HG03159 (cell line): ENCODE results near the gene CNOT6.
A peak's percentile ranks its signal among the peaks of the same experiment; 100 is the strongest.
"Not testable (repeated sequence)": the region's sequence is repeated elsewhere in the genome, so short reads cannot be mapped to it uniquely, and the experiment has no call there.

Source experiments
- ATAC-seq: cut with Tn5 transposase; IDR thresholded peaks from one replicate; pipeline ENCODE4 v1.9.1; 2021; ENCODE audit warnings: mild to moderate bottlenecking, moderate library complexity; ENCODE audit not compliant: unreplicated experiment

Gene CNOT6

GRCh38 chr5:180515974-180516373 lies 21.8 kb downstream of the CNOT6 start:
- not testable (repeated sequence) for ATAC-seq

GRCh38 chr5:180516440-180516839 lies 22.3 kb downstream of the CNOT6 start:
- no peak for ATAC-seq

GRCh38 chr5:180519098-180519497 lies 24.9 kb downstream of the CNOT6 start:
- no peak for ATAC-seq

GRCh38 chr5:180521101-180521500 lies 26.9 kb downstream of the CNOT6 start:
- ATAC-seq: no peak

- no peak for ATAC-seq
Observed at GRCh38 chr5:180521591-180521990, 27.4 kb downstream of the CNOT6 start.

- ATAC-seq: no peak
Observed at GRCh38 chr5:180522330-180522729, 28.2 kb downstream of the CNOT6 start.

GRCh38 chr5:180523629-180524466 lies 29.7 kb downstream of the CNOT6 start:
- no peak for ATAC-seq

- ATAC-seq: no peak
Observed at GRCh38 chr5:180525399-180525798, 31.2 kb downstream of the CNOT6 start.

GRCh38 chr5:180526269-180526668 lies 32.1 kb downstream of the CNOT6 start:
- ATAC-seq: no peak

- ATAC-seq: no peak
Observed at GRCh38 chr5:180527659-180528058, 33.5 kb downstream of the CNOT6 start.

- ATAC-seq: not testable (repeated sequence)
Observed at GRCh38 chr5:180531036-180531585, 36.9 kb downstream of the CNOT6 start.

GRCh38 chr5:180532268-180532667 lies 38.1 kb downstream of the CNOT6 start:
- ATAC-seq: no peak

GRCh38 chr5:180533845-180534244 lies 39.7 kb downstream of the CNOT6 start:
- ATAC-seq: no peak

GRCh38 chr5:180535573-180535972 lies 41.4 kb downstream of the CNOT6 start:
- no peak for ATAC-seq

- ATAC-seq: peak; percentile 94
Observed at GRCh38 chr5:180540050-180540694, 46.0 kb downstream of the CNOT6 start.

- no peak for ATAC-seq
Observed at GRCh38 chr5:180541710-180542109, 47.5 kb downstream of the CNOT6 start.

- ATAC-seq: no peak
Observed at GRCh38 chr5:180545248-180545647, 51.1 kb downstream of the CNOT6 start.

GRCh38 chr5:180548563-180548962 lies 54.4 kb downstream of the CNOT6 start:
- ATAC-seq: no peak

GRCh38 chr5:180553530-180553929 lies 59.4 kb downstream of the CNOT6 start:
- no peak for ATAC-seq

GRCh38 chr5:180555168-180555921 lies 61.2 kb downstream of the CNOT6 start:
- no peak for ATAC-seq

GRCh38 chr5:180557217-180557809 lies 63.1 kb downstream of the CNOT6 start:
- no peak for ATAC-seq
